HG03558 (cell line): Measurements from ENCODE around the gene LRP1.
"Not testable (repeated sequence)": the region's sequence is repeated elsewhere in the genome, so short reads cannot be mapped to it uniquely, and the experiment has no call there.

ENCODE experiments used
- ATAC-seq: cut with Tn5 transposase; IDR thresholded peaks from one replicate; pipeline ENCODE4 v1.9.1; 2021; ENCODE audit warnings: moderate number of reproducible peaks; ENCODE audit not compliant: unreplicated experiment; ENCODE audit errors: extremely low read depth

LRP1 gene

GRCh38 chr12:57110104-57111030 lies 17.9 kb upstream of the LRP1 start:
- no peak for ATAC-seq

DNA sequence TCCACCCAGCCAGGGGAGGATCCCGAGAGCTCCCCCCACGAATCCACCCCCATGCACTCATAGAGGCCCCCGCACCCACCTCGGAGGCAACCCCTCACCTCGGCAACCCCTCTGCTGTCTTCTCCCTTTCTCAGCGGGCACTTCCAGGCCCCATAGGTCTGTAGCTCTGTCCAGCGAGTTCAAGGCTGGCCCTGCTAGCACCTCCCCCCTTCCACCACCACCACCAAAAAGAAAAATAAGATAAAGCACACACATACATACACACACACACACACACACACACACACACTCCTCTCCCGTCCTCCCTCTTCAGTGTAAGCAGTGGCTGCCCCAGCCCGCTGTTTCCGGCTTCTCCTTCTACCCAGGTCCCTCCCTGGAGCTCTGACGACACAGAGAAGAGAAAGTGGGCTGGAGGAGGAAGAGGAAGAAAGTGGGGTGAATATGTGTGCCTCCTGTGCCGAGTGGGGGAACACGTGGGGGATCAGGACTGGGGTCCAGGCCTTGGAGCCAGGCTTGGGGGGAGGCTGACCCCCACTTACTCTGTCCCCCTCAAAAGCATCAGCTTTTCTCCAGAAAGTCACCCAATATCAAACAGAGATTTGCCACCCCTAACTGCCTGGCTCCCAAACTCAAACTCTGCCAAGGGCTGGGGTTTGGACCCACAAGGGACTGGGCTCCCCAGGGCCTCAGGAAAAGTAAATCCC lies 17.1 kb upstream of the LRP1 start, which contains the start of gene STAT6:
Gene STAT6, minus strand, starts transcription at position 332 of the 704 bp plus-strand sequence. CDS start 3,084 bp downstream, outside the sequence.
- ATAC-seq, result no peak

- no peak for ATAC-seq
Observed at GRCh38 chr12:57112492-57113294, 15.6 kb upstream of the LRP1 start.

- no peak for ATAC-seq
Observed at GRCh38 chr12:57116580-57117281, 11.6 kb upstream of the LRP1 start.

- ATAC-seq, result no peak
Observed at GRCh38 chr12:57118711-57119271, 9.5 kb upstream of the LRP1 start.

- no peak for ATAC-seq
Observed at GRCh38 chr12:57119294-57120085, 8.8 kb upstream of the LRP1 start.

DNA sequence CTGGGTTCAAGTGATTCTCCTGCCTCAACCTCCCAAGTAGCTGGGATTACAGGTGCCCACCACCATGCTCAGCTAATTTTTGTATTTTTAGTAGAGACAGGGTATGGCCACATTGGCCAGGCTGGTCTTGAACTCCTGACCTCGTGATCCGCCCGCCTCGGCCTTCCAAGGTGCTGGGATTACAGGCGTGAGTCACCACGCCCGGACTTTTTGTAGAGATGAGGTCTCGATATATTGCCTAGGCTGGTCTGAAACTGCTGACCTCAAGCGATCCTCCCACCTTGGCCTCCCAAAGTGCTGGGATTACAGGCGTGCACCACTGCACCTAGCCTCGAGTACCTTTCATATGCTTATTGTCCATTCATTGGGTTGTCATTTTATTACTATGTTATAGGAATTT lies 7.6 kb upstream of the LRP1 start:
- not testable (repeated sequence) for ATAC-seq

DNA sequence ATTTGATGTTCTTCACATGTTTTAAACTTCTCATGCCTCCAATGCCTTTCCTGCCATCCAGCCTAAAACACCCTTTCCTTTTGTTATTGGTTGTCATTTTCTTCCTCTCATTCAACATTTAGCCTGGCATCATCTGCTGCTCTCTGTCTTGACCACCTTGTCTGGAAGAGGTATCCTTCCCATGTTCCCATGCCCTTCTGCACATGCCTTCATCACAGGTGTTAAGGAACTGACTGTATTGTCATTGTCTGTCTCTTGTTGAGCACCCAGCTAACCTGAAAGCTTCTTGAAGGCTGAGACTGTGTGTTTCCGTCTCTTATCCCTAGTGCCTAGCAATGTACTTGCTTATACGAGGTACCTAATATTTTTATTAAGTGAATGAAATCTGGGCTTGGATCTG lies 4.5 kb upstream of the LRP1 start:
- no peak for ATAC-seq

GRCh38 chr12:57124261-57124877 lies 3.9 kb upstream of the LRP1 start:
- ATAC-seq, result no peak

- ATAC-seq, result no peak
Observed at GRCh38 chr12:57126061-57126460, 2.2 kb upstream of the LRP1 start.

DNA sequence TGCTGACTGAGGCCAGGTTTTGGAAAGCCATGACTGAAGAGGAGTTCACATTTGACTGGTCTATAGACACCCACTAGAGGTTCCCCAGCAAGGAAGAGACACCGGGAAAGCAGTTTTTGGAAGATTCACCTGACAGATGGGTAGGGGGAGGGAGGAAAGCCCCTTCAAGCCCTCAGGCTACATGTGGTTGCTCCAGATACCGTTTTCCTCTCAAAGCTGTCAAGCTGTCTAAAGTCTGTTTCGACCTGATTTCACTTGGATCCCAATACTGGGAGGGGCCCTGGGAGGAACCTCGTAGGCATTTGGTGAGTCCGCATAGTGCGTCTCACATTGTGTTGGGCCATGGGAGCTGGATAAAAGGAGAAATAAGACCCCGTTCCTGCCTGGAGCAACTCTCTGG lies 1.7 kb upstream of the LRP1 start:
- no peak for ATAC-seq

GRCh38 chr12:57127101-57127725 lies 1.1 kb upstream of the LRP1 start:
- ATAC-seq, result no peak

DNA sequence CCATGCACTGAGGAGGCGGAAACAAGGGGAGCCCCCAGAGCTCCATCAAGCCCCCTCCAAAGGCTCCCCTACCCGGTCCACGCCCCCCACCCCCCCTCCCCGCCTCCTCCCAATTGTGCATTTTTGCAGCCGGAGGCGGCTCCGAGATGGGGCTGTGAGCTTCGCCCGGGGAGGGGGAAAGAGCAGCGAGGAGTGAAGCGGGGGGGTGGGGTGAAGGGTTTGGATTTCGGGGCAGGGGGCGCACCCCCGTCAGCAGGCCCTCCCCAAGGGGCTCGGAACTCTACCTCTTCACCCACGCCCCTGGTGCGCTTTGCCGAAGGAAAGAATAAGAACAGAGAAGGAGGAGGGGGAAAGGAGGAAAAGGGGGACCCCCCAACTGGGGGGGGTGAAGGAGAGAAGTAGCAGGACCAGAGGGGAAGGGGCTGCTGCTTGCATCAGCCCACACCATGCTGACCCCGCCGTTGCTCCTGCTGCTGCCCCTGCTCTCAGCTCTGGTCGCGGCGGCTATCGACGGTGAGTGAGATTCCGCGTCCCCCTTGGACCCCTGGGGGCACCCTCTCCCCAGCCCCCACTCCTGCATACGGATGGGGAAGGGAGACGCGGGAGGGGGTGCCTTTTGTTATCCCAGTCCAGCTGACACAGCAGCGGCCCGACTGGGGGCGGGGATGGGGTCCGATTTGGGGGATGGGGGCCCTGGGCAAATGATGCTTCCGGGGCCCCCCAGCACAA lies 400 bp downstream of the LRP1 start:
- ATAC-seq, result no peak

GRCh38 chr12:57129321-57129842 lies 1.1 kb downstream of the LRP1 start:
- ATAC-seq, result no peak

DNA sequence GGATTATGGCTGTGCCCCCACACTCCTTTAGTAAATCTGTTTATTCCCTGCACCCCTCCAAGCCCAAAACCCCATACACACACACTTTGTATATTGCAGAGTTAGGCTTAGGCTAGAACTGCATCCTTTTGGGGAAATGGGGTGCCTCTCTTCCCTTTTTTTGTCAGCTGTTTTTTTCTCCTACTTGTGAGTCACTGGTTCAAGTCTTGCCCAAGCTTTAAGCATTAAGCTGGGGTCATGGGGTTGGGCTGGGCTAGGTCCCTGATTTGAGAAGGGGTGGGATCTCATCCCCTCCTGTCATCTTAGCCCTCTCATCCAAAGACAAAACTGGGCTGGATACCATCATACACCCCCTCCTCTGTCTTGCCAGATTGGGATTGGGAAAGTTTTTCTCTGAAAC lies 1.6 kb downstream of the LRP1 start:
- ATAC-seq, result no peak

DNA sequence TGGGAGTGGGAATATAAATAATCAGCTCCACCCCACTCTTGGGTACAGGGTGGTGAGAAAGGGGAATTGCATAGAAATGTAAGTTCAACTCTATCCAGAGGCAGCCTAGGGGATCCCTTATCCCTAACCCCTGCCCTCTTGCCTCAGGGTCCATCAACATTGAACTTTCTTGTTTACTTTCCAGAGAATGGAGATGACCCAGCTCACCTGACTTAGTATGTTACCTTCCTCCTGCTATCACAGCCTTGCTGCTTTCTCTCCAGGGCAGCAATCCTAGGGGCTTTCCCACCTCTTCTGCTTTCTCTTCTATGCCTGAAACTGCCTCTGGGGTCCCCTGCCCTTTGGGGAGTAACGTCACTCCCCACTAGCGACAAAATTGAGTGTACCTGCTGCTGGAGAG lies 2.7 kb downstream of the LRP1 start:
- no peak for ATAC-seq
